B cell (primary cell): ENCODE measurements around the gene KAZN. TPM values are rescaled to one million over a fixed set of nuclear protein-coding genes. Genes with fewer than 3 reads are reported as not detected.

Experiments used
- ATAC-seq: fragments of 200-7000 bp; cut with Tn5 transposase; one replicate; pipeline ENCODE4 v1.10.0; 2021; ENCODE audit warnings: low read depth, mild to moderate bottlenecking, moderate number of reproducible peaks, moderate library complexity
- CTCF ChIA-PET: fragments of 350-600 bp; sonication (Branson Sonifier 250); formaldehyde crosslinking; loops from one replicate; lab custom pipeline; 2021; ENCODE audit warnings: antibody characterized with exemption, inconsistent platforms; lab: Charles Lee
- POLR2A ChIA-PET: fragments of 350-600 bp; sonication (Branson Sonifier 250); formaldehyde crosslinking; loops from one replicate; lab custom pipeline; 2021; ENCODE audit warnings: antibody characterized with exemption; lab: Charles Lee
- DNase-seq: peaks from one replicate; pipeline ENCODE4 v3.0.0; 2013
- H2AFZ ChIP-seq: 2 replicates; pipeline ENCODE4 v1.6.1; 2012; ENCODE audit warnings: mild to moderate bottlenecking, low read depth, low read length; ENCODE audit not compliant: insufficient read depth, poor library complexity, severe bottlenecking
- H3K27ac ChIP-seq, 2 donors: 1 replicate in 1 of 2; 2 replicates in 1 of 2; pipeline ENCODE4 v1.5.1; 2012 to 2013; ENCODE audit warnings: low read length in 2 of 2, mild to moderate bottlenecking in 2 of 2, moderate library complexity in 1 of 2
- H3K27me3 ChIP-seq, 4 experiments: fragments of 200-600 bp in 1 of 4; sonication (generic) in 1 of 4; replicated peaks in 1 of 4; 1 replicate in 2 of 4; 2 replicates in 2 of 4; pipeline versions ENCODE4 v1.6.1 to v1.7.0; 2013 to 2016; ENCODE audit warnings: low read length in 3 of 4, mild to moderate bottlenecking in 2 of 4, mixed read lengths in 1 of 4, moderate library complexity in 1 of 4; ENCODE audit not compliant: insufficient read depth in 4 of 4, control insufficient read depth in 3 of 4; ENCODE audit errors: control extremely low read depth in 1 of 4
- H3K36me3 ChIP-seq, 2 experiments: replicated peaks in 1 of 2; 1 replicate in 1 of 2; 2 replicates in 1 of 2; pipeline versions ENCODE4 v1.6.1 to v1.7.1; 2013; ENCODE audit warnings: low read length in 1 of 2; ENCODE audit not compliant: insufficient read depth in 2 of 2, control insufficient read depth in 1 of 2; ENCODE audit errors: control extremely low read depth in 1 of 2, extremely low read depth in 1 of 2
- H3K4me1 ChIP-seq, 2 donors: fragments of 200-600 bp in 1 of 2; sonication (generic) in 1 of 2; 1 replicate in 1 of 2; 2 replicates in 1 of 2; pipeline versions ENCODE4 v1.5.1 to v1.6.1; 2013 to 2017; ENCODE audit warnings: low read length in 2 of 2; ENCODE audit not compliant: control insufficient read depth in 2 of 2, insufficient read depth in 2 of 2
- H3K4me2 ChIP-seq: replicated peaks from 2 replicates; pipeline ENCODE3; 2012; ENCODE audit warnings: mild to moderate bottlenecking, low read depth, low read length; ENCODE audit not compliant: poor library complexity, severe bottlenecking
- H3K4me3 ChIP-seq, 5 experiments: fragments of 200-600 bp in 1 of 5; sonication (generic) in 1 of 5; 1 replicate in 3 of 5; 2 replicates in 2 of 5; pipeline versions ENCODE4 v1.5.1 to v1.7.0; 2011 to 2016; ENCODE audit warnings: low read length in 4 of 5, mild to moderate bottlenecking in 4 of 5, low read depth in 2 of 5, control low read depth in 1 of 5, moderate library complexity in 1 of 5; ENCODE audit not compliant: insufficient read depth in 1 of 5; ENCODE audit errors: control extremely low read depth in 1 of 5, extremely low read depth in 1 of 5
- H3K79me2 ChIP-seq: fragments of 200-600 bp; sonication (generic); one replicate; pipeline ENCODE4 v1.6.0; 2016; ENCODE audit warnings: low read length; ENCODE audit not compliant: control insufficient read depth, insufficient read depth
- H3K9ac ChIP-seq: fragments of 200-600 bp; sonication (generic); 2 replicates; pipeline ENCODE4 v1.6.1; 2017; ENCODE audit warnings: mild to moderate bottlenecking, low read length, moderate library complexity
- H3K9me3 ChIP-seq, 3 donors: one replicate each; pipeline versions ENCODE4 v1.6.1 to v1.7.1; 2013; ENCODE audit warnings: low read length in 2 of 3; ENCODE audit not compliant: control insufficient read depth in 2 of 3, insufficient read depth in 1 of 3; ENCODE audit errors: control extremely low read depth in 1 of 3
- H4K20me1 ChIP-seq: 2 replicates; pipeline ENCODE4 v1.6.0; 2012; ENCODE audit warnings: mild to moderate bottlenecking, low read length; ENCODE audit not compliant: insufficient read depth, control insufficient read depth, poor library complexity, severe bottlenecking
- H3K27ac Mint-ChIP-seq: one replicate; pipeline ENCODE4 v1.8.0; 2021; ENCODE audit warnings: mixed read lengths
- H3K27me3 Mint-ChIP-seq: one replicate; pipeline ENCODE4 v1.8.0; 2021; ENCODE audit warnings: mixed read lengths
- H3K4me1 Mint-ChIP-seq: one replicate; pipeline ENCODE4 v1.8.0; 2021; ENCODE audit warnings: mixed read lengths
- H3K4me3 Mint-ChIP-seq: one replicate; pipeline ENCODE4 v1.8.0; 2021; ENCODE audit warnings: mixed read lengths
- H3K9me3 Mint-ChIP-seq: one replicate; pipeline ENCODE4 v1.8.0; 2022; ENCODE audit warnings: mixed read lengths; ENCODE audit not compliant: insufficient read depth
- CTCF ChIP-seq: fragments of 200-600 bp; IDR thresholded peaks from one replicate; pipeline ENCODE4 v1.8.0; 2022; ENCODE audit warnings: antibody characterized with exemption, mild to moderate bottlenecking
- EZH2 ChIP-seq: IDR thresholded peaks from 2 replicates; pipeline ENCODE4 v1.6.1; 2012; ENCODE audit warnings: borderline replicate concordance, low read depth, mild to moderate bottlenecking, moderate library complexity, low read length; ENCODE audit not compliant: insufficient read depth, poor library complexity, severe bottlenecking
- WGBS: methylation state at CpG from one replicate; pipeline ENCODE4 v1.1.5; 2013; ENCODE audit warnings: missing lambda C conversion rate; ENCODE audit not compliant: insufficient coverage; 5-methylcytosine and 5-hydroxymethylcytosine counted together
- intact Hi-C: fragments of 100-400 bp; cut with micrococcal nuclease; formaldehyde crosslinking; loops from one replicate; pipeline ENCODE4 v1.10.0; 2022
- polyA plus RNA-seq: library from polyadenylated mRNA; depleted of rRNA; stranded (reverse); fragments of >200 nt; gene quantifications from 2 replicates; pipeline ENCODE4 v1.2.3, GENCODE V29; 2012
- total RNA-seq, 2 donors: library from RNA; stranded (reverse); fragments of 120-200 nt in 1 of 2; gene quantifications; 1 replicate in 1 of 2; 2 replicates in 1 of 2; pipeline versions ENCODE4 v1.2.3 to v1.2.4, GENCODE V29; 2013 to 2022

KAZN gene
- total and polyA plus RNA-seq, 2 donors (not counting 1 experiment from before 2014, with no cell fraction given), result 0.13 to 0.39 TPM

- no peaks in the 10 kb centered on the region for H3K4me1 Mint-ChIP-seq
- no peak overlapping the region for H3K4me3 Mint-ChIP-seq
- peaks cover 11% of the 10 kb centered on the region for H3K27me3 Mint-ChIP-seq
- ATAC-seq, result no peak
- no peaks in the 10 kb centered on the region for H3K4me1 ChIP-seq
- TF ChIP-seq EZH2, result no peak
- TF ChIP-seq CTCF, result no peak
- peaks cover 0 to 7% (median 0%) of the 10 kb centered on the region in 4 experiments for H3K27me3 ChIP-seq
- CTCF ChIA-PET, result interaction anchor here (2.9 kb wide), 1 partner anchor 10 kb away, joined by 7 read pairs; no protein-coding TSS in a partner anchor
- POLR2A ChIA-PET, result no interaction called here
- no peak overlapping the region for H3K27ac Mint-ChIP-seq
- H3K79me2 ChIP-seq, result no peaks in the 10 kb centered on the region
- no peak overlapping the region for H3K9ac ChIP-seq
- WGBS, result 93% methylated on average over 8 of the region's 8 CpGs
- no peaks in the 10 kb centered on the region for H3K36me3 ChIP-seq
- H3K27ac ChIP-seq, result no peak overlapping the region
- no peaks in the 10 kb centered on the region for H3K9me3 Mint-ChIP-seq
- no peak overlapping the region for H2AFZ ChIP-seq
- H3K4me2 ChIP-seq, result no peak overlapping the region
- no peaks in the 10 kb centered on the region for H3K9me3 ChIP-seq
- H3K4me3 ChIP-seq, result no peak overlapping the region
- no peak for DNase-seq
- no peaks in the 10 kb centered on the region for H4K20me1 ChIP-seq
- intact Hi-C loops, result no loop called here
These were observed 520.1 kb downstream of the KAZN start for GRCh38 chr1:15118579-15118978.

GRCh38 chr1:15120251-15120945 lies 521.9 kb downstream of the KAZN start:
- Histone ChIP-seq H3K4me3 (no peak overlapping the region), H3K4me1 (no peaks in the 10 kb centered on the region), H2AFZ (no peak overlapping the region), H4K20me1 (no peaks in the 10 kb centered on the region), H3K9me3 (peaks cover 0 to 5% (median 0%) of the 10 kb centered on the region in 3 donors), H3K36me3 (no peaks in the 10 kb centered on the region), H3K4me2 (no peak overlapping the region), H3K27me3 (peaks cover 0 to 7% (median 0%) of the 10 kb centered on the region in 4 experiments), H3K27ac (no peak overlapping the region), H3K79me2 (no peaks in the 10 kb centered on the region), H3K9ac (no peak overlapping the region)
- Mint-ChIP-seq H3K9me3 (no peaks in the 10 kb centered on the region), H3K27me3 (peaks cover 7% of the 10 kb centered on the region), H3K4me3 (no peak overlapping the region), H3K4me1 (no peaks in the 10 kb centered on the region), H3K27ac (no peak overlapping the region)
- 89% methylated on average over 9 of the region's 13 CpGs for WGBS
- intact Hi-C loops, result no loop called here
- TF ChIP-seq CTCF (no peak), EZH2 (no peak)
- ChIA-PET CTCF (interaction anchor here (2.9 kb wide), 1 partner anchor 8 kb away, joined by 7 read pairs; no protein-coding TSS in a partner anchor), POLR2A (no interaction called here)
- ATAC-seq (no peak), DNase-seq (no peak)
